LoVo (cell line): ENCODE results near the gene KIF20B.
"Not testable (repeated sequence)": the region's sequence is repeated elsewhere in the genome, so short reads cannot be mapped to it uniquely, and the experiment has no call there.

Experiments
- DNase-seq: peaks from one replicate; pipeline ENCODE4 v3.0.0-alpha.2; 2016; ENCODE audit warnings: low spot score

KIF20B gene

DNA sequence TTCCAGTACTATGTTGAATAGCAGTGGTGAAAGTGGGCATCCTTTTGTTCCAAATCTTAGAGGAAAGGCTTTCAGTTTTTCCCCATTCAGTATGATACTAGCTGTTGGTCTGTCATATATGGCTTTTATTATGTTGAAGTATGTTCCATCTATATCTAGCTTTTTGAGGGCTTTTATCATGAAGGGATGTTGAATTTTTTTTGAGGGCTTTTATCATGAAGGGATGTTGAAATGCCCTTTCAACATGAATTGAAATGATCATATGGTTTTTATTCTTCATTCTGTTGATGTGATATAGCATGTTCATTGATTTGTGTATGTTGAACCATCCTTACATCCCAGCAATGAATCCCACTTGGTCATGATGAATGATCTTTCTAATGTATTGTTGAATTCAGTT, 75.3 kb downstream of the KIF20B start:
- DNase-seq: no peak

DNA sequence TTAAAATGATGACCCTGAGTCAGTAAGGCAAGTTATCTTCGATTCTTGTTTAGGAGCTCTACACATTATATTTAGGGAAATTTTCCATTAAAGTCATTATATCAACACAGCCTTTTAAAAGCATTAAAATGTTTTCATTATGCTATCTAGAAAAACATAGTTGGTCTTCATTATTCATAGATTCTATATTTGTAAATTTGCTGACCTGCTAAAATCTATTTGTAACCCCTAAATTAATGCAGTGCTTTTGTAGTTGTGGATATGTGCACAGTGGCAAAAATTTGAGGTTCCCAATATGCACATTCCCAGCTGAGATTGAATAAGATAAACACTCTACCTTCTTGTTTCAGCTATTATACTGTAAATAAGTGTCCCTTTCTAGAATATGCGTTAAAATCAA, 81.1 kb downstream of the KIF20B start:
- DNase-seq: no peak

DNA sequence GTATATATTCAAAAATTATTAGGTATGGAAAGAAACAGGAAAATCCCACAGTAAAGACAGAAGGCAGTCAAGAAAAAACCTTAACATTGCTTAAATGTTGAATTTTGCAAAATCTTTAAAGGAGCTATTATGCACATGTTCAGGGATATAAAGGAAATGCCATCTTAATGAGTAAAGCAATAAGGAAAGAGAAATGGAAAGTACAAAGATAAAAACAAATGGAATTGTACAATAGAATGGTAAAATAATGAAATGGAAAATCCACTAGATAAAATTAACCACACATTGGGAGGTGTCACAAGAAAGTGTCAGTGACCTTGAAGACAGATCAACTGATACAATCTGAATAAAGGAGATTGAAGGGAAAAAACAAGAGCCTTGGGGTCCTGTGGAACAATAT, 82.0 kb downstream of the KIF20B start:
- no peak for DNase-seq

DNA sequence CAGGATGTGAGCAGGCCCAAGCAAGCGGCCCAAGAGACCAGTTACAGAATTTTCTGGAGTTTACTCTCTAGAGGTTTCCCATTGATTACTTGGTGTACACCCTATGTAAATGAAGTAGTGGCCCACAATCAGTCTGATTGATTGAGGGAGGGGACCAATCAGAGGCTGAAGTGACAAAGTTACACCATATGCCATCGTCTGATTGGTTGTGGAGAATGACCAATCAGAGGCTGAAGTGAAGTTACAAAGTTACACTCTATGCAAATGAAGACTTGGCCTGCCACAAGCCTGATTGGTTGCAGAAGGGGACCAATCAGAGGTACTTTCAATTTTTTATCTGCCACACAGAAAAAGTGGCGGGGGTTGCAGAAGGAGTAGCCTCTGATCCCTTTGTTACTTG, 83.7 kb downstream of the KIF20B start:
- no peak for DNase-seq

DNA sequence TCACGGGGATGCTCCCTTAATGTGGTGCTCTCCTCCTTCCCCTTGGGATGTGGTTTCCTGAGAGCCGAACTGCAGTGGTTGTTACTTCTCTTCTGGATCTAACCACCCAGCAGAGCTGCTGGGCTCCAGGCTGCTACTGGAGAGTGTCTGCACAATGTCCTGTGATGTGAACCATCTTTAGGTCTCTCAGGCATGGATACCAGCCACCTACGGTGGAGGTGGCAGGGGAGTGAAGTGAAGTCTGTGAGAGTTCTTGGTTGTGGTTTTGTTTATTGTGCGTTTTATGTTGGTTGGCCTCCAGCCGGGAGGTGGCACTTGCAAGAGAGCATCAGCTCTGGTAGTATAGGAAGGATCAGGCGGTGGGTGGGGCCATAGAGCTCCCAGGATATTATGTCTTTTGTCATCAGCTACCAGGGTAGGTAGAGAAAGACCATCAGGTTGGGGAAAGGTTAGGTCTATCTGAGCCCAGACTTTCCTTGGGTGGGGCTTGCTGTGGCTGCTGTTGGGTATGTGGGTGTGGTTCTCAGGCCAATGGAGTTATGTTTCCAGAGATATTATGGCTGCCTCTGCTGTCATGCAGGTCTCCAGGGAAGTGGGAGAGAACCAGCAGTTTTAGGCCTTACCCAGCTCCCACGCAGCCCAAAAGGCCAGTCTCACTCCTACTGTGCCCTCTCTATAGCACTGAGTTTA, 87.9 kb downstream of the KIF20B start:
- DNase-seq: no peak

DNA sequence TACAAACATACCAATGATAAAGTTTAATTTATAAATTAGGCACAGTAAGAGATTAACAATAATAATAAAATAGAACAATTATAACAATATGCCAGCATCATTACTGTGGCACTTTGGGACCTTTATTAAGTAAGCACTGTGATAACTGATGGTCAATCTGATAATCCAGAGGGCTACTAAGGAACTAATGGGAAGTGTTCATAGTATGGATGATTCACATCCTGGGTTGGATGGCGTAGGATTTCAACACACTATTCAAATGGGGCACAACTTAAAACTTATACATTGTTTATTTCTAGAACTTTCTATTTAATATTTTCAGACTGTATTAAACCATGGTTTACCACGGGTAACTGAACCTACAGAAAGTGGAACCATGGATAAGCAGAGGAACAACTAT, 90.8 kb downstream of the KIF20B start:
- no peak for DNase-seq

DNA sequence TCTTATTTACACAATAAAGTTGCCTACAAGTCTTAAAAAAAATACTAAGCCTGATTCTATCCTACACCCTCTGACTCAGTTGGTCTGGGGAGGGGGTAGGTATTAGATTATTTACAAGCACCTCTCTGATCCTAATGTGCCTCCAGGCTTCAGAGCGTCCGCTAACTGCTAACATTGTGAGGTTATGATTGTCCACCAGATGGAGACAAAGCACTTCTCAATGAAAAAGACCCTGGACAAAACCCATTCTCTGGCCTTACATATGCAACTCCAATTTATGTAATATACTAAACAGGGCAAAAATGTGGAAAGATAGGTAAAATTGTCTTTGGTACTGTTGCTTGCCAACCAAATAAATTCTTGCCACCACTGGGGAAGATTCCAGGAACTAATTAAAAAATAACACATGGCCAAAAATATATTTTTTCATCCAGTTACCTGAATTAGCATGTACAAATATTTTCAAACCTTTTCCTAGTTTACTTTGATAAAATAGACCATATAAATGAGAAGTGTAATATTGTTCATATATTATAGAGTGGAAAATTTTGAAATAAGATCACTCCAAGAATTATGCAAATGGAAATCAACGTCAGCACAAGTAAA, 92.4 kb downstream of the KIF20B start:
- peak; percentile 63 for DNase-seq

DNA sequence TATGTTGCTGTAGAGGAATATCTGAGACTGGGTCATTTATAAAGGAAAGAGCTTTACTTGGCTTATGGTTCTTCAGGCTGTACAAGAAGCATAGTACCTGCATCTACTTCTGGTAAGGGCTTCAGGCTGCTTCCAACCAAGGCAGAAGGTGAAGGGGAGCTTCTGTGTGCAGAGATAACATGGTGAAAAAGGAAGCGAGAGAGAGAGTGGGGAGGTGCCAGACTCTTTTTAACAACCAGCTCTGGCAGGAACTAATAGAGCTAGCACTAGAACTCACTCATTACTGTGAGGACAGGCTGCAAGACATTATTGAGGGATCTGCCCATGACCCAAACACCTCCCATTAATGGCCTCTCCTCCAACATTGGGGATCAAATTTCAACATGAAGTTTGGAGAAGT, 94.5 kb downstream of the KIF20B start:
- no peak for DNase-seq

DNA sequence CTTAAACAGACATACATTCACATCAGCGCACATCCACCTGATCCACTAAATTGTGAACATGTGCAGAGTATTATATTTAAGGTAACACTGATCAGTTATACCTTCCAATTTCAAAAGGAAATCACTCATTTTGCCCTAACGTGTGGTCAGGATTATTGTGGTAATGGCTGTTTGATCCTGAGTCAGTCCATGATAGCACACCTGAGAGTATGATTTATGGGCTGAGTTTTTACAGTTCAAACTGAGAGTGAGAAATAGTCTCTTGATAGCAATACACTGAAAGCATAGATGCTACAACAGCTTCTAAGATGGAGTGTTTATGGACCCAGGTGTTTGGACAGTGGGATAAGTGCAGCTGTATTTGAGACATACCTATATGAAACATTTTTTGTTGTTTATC, 96.7 kb downstream of the KIF20B start:
- no peak for DNase-seq

DNA sequence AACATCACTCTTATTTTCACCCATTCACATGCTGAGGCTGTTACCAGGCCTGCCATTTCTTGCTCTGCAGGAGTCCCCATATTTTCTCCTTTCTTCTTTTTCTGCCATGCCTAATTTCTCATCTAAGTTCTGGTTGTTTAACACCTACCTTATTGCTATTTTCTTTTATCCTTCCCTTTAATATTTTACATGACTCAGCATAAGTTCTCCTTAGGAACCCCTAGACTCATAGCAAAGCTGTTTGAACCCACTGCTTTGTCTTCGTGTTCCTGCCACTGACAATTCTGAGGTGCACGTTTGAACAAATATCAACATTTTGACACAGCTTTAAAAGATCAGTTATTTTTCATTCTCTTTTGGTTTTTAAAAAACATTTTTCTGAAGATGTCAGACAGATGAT, 98.2 kb downstream of the KIF20B start:
- no peak for DNase-seq

DNA sequence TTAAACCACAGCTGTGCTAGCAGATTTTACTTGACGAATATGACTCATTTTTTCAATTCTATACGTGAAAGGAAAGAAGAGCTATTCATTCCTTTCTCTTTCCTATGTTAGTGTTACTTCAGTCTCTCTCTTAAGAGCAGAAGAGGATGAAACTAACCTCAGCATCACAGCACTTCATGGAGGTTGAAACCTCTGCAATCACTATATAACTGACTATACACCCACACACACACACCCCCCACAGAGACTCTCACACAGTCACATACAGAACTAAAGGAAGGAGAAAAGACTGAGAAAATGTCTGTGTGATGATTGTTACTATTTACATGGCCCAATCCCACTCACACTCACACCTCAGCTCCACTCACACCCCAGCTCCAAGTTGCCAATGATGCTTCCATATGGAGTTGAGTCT, 104.2 kb downstream of the KIF20B start:
- DNase-seq: no peak

DNA sequence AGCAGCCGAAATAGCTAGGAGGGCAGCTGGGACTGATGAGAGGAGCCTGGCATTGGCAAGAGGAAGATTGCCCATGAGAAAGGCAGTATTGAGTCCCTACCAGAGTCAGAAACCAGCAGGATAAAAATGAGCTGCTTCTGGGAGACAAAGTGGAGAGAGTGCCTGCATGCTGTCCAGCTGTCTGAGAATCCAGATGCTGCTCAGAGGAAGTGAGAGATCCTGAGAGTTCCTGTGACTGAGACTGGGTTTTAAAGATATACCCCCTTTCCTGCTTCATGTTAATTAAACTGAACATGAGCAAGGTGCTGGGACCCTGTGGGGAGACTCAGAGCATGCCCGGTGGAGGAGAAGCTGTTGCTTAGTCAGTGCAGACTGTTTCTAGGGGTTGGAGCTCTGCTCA, 107.5 kb downstream of the KIF20B start:
- no peak for DNase-seq

DNA sequence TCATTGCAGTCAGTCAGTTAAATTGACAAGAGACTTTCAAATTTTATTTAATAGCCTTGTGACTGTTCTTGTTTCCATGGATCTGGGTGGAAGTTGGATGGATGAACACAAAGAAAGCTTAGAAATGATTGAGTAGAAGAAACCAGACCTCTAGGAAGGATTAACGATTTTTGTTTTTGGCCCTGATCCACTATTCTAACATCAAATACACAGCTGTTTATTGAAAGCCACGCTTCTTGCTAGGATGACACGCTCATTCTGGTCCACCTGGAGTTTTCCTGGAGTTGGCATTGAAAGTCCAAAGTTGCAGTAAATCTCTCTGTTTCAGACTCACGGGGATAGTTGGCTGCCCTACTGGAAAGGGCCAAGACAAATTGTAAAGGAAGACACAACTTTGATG, 108.4 kb downstream of the KIF20B start:
- no peak for DNase-seq

DNA sequence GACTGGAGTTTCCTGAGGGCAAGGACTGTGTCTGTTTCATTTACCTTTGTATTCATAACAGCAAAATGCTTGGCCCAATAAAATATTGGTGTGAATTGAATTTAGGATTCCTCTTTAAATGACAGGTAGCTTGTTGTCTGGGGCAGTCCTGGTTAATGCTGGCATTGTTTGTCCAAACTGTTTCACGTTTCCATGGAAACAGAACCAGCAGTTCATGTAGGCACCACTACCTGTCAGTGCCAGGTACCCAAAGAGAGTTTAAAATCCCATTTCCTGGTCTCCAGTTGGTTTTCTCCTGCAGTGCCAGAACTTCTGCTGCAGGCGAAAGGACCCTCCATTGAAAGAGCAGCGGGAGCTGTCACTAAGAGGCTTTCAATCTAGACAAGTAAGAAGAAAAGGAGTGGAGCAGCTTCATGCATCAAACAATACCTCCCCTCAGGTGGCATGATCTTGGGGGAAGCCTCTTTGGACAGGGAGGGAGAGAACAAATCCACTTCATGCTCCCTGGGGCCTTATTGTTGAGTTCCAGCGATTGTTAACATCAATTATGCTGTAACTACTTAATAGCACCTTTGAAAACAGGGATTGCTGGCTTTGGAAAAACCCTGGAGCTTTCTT, 109.6 kb downstream of the KIF20B start:
- DNase-seq: no peak

DNA sequence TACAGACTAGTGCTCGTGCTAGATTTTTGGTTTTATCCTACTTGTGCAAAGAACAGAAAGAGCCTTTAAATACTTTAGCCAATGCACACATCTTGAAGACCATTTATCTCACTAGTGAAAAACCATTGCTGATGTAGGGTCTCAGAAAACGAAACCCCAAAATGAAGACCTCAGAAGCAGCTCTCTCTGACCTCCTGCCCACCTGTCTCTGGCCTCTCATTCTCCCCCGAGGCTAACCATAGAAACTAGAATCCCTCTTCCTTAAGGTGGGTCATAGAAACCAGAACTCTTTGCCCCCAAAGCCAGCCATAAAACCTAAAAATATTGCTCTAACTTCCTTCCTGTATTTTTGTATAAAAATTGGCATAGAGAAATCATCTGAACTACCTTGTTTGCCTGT, 112.2 kb downstream of the KIF20B start:
- no peak for DNase-seq

DNA sequence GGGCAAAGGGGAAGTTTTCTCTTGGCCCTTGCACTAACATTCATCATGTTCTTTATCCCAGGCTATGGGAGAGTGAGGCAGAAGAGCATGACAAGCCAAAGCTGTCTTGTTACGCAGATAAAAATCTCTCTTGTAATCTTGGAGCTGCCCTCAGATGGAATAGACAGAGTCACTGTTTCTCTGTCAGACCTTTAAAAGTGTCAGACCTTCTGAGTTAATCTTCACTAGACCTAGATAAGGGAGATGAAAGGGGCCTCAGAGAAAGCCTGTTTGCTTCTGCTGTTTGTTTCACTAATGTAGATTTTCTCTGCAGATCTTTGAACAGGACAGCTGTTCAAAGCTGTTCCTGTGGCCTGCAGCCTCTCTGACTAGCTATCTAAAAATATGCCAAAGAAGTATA, 112.9 kb downstream of the KIF20B start:
- no peak for DNase-seq

DNA sequence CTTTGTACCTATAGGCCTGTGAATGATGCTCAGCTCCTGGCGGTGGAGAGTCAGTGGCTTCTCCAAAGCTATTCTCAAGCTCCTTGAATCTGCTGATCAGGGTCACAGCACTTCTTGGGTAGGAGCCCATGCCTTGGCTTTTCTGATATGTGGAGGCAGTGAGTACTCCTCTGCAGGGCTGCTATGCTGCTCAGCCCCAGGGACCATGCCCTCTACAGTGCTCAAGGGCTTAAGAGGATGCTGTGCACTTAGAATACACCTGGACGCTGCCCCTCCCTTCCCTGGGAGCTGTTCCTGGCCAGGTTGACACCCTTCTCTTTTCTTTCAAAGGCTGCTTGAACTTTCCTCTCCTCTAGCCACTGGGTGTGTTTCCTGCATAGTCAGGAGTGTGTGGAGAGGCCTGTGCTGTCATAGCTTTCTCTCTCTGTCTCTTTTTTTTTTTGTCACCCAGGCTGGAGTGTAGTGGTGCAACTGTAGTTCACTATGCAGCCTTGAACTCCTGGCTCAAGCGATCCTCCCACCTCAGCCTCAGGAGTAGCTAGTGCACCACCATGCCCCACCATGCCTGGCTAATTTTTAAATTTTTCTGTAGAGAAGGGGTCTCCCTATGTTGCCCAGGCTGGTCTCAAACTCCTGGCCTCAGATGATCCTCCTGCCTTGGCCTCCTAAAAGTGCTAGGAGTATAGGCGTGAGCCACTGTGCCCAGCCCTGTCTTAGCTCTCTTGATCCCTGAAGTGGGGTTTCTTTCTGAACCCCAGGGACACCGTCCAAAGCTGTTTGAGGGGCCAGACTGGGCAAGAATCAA, 113.9 kb downstream of the KIF20B start:
- DNase-seq: no peak

DNA sequence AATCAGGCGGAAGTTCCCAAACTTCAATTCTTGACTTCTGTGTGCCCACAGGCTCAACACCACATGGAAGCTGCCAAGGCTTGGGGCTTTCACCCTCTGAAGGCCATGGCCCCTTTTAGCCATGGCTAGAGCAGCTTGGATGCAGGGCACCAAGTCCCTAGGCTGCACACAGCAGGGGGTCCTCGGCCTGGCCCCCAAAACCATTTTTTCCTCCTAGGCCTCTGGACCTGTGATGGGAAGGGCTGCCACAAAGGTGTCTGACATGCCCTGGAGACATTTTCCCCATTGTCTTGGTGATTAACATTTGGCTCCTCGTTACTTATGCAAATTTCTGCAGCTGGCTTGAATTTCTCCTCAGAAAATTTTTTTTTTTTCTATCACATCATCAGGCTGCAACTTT, 117.6 kb downstream of the KIF20B start:
- DNase-seq: not testable (repeated sequence)
